GM18505 (cell line): ENCODE data around the gene GNPAT.

ENCODE experiments used
- ATAC-seq: cut with Tn5 transposase; IDR thresholded peaks from one replicate; pipeline ENCODE4 v1.9.1; 2021; ENCODE audit not compliant: unreplicated experiment
- POLR2A ChIP-seq: IDR thresholded peaks from 4 replicates; pipeline ENCODE4 v1.6.1; 2011; ENCODE audit warnings: borderline replicate concordance; ENCODE audit not compliant: insufficient read depth, insufficient read length; ENCODE audit errors: extremely low read depth

The GNPAT gene

DNA sequence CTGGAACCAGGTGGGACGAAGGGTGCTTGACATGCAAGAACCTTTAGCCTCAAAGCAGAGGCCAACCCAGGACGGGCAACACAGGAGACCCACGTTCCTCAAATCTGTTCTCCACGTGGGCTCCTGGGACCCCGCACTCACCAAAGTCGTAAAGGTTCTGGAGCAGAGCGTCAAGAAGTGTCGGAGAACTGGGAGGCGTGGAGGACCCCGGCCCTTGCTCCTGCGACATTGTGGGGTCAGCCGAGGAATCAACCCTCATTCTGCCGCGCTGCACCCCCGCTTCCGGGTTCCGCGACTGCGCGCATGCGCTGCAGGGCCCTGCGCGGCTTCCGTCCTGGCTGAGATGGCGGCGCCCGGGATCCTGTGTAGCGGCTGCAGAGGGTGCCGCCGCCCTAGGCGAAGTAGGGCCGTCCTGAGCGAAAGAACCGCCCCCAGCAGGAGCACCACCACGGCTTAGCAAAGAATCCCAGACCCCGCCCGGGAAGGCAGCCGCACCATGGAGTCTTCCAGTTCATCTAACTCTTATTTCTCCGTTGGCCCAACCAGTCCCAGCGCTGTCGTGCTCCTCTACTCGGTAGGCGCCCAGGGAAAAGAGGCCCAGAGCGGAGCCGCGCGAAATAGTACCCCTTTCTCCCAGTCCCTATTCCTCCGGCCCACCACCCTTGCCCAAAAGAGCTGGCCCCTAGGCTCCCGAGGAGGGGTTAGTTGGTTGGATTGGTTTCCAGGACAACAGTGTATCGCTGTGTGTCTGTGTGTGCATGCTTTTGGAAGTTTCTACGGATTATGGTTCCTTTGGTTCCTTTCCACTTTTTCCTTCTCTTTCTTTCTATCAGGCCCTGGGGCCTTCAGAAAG, at the start of gene GNPAT:
GNPAT (plus strand) TSS at position 330 of the 853 bp plus-strand sequence; CDS start at position 497, 167 bp downstream.
- peak; percentile 97 for TF ChIP-seq POLR2A
- peak; percentile 97 for ATAC-seq

DNA sequence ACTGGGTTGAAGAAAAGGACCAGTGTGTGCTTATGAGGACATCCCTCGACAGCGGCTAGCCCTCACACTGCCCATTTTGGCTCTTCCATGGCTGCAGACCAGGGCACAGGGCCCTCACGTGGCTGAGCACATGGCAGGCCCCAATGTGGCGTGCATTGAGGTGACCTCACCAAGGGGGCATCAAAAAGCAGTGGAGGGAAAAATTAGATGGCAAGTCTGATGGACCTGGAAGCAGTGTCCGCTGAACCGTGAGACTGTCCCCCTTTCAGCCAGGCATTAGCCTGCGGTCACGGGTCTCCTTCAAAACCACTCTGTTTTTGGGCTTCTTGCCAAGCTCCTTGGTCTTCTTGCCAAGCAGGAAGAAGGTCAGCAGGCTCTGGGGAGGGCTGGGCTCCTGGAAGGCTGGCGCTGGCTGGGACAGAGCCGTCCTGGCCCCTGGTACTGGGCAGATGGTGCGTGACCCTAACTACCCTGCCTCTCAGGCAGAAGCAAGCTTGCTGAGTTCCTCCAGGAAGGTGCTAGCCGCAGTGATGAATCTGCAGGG, 48.3 kb upstream of the GNPAT start:
- no peak for ATAC-seq
- TF ChIP-seq POLR2A = no peak

DNA sequence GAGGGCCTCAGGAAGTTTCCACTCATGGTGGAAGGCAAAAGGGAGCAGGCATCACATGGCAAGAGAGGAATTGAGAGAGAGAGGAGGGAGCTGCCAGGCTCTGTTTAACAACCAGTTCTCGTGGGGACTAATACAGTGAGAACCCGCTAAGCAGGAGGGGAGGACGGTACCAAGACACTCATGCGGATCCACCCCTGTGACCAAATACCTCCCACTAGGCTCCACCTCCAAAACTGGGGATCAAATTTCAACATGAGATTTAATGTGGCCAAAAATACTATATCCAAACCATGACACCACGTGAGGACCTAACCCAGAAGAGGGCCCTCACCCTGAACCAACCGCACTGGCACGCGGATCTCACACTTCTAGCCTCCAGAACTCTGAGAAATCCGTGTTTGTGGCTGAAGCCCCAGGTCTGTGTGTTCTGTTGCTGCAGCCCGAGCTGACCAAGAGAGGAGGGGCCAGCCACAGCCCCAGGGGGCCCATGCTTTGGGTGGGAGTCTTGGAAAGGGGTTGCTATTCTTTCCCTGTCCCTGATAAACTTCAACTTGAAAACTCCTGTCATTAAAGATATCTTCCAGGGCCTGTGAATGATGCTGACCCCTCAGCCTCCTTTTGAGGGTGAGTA, 47.2 kb upstream of the GNPAT start:
- no peak for ATAC-seq
- TF ChIP-seq POLR2A = no peak

DNA sequence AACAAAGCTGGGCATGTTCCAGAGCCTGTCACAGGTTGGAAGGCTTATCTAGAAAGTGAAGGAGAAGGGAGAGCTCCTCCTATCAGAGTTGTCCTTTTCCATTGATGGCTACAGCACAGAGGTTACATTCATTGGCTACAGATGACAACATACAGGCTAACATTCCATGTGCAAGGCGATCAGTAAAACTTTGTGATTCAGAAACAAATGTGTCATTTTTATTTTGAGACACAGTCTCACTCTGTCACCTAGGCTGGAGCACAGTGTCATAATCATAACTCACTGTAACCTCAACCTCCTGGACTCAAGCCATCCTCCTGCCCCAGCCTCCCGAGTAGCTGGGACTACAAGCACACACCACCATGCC, 46.6 kb upstream of the GNPAT start:
- no peak for ATAC-seq
- no peak for TF ChIP-seq POLR2A

- no peak for TF ChIP-seq POLR2A
- no peak for ATAC-seq
These were observed 46.0 kb upstream of the GNPAT start for GRCh38 chr1:231194843-231195516.

DNA sequence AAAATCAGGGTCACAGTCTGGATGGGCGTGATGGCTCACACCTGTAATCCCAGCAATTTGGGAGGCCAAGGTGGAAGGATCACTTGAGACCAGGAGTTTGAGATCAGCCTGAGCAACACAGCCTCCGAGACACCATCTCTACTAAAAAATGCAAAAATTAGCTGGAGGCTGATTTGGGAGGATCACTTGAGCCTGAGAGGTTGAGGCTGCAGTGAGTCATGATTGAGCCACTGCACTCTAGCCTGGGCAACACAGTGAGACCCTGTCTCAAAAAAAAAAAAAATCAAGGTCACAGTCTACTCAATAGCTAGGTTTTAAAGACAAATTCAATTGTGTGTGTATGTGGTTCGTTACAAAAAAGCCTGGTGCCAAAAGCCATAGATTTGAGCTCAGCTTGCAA, 44.7 kb upstream of the GNPAT start:
- ATAC-seq = no peak

DNA sequence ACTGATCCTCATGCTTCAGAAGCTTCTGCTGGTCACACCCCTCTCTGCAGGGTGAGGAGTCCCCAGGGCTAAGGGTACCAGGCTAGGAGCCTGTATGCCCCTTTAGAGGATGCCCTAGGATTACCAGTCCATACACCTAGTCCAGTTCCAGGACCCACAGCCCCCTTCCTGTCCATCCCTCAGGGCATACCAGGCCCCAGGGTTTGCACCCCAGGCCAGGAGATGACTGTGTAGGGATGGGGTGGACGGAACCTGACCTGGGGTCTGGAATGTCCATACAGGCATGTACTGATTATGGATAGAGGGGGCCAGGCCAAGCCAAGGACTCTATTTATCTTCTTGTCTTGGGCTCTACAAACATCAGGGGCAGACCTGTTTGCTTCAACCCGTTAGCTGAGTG, 44.3 kb upstream of the GNPAT start:
- no peak for ATAC-seq
- TF ChIP-seq POLR2A = no peak

More for the DNA sequence above, 44.7 kb upstream of the GNPAT start:
- no peak for TF ChIP-seq POLR2A

DNA sequence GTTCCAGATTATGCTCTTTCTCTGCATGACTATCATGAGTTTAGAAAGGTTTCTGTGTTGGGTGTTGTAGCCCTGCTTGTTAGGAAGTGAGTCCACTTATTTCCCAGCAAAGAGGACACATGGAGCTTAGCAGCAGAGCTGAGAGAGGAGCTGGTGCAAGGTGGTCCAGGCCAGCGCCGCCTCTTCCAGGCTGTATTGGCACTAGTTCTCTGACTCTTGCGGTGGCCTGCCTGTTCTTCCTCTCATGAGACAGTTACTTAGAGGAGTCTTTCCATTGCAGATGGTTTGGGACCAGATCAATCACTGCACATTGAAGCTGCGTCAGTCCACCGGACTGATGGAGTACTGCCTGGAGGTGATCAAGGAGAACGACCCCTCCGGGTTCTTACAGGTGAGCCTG, 41.1 kb upstream of the GNPAT start:
- no peak for ATAC-seq
- TF ChIP-seq POLR2A = no peak

GRCh38 chr1:231200388-231201031, 40.5 kb upstream of the GNPAT start:
- no peak for TF ChIP-seq POLR2A
- ATAC-seq = no peak

GRCh38 chr1:231201375-231201978, 39.5 kb upstream of the GNPAT start:
- ATAC-seq = no peak
- no peak for TF ChIP-seq POLR2A

DNA sequence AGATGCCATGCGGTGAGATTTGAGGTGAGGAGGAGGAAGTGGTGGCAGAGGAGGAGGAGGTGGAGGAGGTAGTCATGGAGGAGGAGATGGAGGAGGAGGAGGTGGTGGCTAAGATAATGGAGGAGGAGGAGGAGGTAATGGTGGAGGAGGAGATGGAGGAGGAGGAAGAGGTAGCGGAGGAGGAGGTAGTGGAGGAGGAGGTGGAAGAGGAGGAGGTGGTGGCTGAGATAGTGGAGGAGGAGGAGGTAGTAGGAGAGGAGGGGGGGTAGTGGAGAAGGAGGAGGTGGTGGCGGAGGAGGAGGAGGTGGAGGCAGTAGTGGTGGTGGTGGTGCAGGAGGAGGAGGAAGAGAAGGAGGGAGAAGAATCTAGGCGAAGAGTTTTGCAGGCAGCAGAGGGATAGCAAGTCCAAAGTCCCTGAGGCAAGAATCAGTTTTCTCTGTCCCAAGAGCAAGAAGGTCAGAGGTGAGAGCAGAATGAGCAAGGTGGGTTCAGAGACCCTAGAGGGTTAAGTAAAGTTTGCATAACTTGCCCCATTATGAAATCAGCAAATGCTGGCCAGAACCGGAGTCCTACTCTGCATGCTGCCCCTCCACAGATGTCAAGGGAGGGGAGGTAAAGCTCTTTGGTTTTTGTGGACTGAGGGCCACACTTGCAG, 38.9 kb upstream of the GNPAT start:
- no peak for ATAC-seq

DNA sequence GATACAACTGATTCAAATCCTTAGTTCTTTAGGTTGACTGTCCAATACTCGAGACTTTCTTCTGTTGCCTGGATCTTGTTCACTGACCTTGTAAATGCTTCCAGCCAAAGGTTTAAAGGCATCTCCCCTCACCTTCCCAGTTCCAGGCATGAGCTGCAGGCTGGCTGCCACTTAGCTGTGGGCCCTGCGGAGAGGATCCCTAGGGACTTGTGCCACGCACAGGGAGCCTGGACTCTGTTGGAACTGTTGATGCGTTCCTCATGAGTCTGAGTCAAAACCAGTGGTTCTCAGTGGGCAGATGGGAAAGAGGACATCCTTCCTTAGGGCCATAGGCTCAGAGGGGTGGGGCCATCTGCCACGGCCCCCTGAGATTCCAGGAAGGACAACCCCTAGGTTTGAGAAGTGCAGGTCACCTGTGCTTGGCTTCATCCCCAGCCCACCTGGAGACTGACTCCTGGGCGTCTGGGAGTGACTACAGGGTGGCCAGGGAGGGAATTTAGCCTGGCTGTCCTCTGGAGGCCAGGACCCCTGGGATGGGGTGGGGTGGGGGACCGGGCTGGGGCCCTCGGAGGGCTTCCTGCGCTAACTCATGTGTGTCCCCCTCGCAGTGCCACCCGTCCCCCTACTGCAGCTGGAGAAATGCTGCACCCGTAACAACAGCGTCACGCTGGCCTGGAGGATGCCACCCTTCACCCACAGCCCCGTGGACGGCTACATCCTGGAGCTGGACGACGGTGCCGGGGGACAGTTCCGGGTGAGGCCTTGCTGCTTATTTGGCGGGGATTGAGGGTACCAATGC, 37.6 kb upstream of the GNPAT start:
- no peak for TF ChIP-seq POLR2A
- ATAC-seq = no peak

More for the DNA sequence above, 38.9 kb upstream of the GNPAT start:
- TF ChIP-seq POLR2A = no peak

- TF ChIP-seq POLR2A = no peak
- ATAC-seq = no peak
These were observed 34.2 kb upstream of the GNPAT start for GRCh38 chr1:231206856-231207255.
